Measurements from ENCODE around the gene CARD10. TPM values are rescaled to one million over a fixed set of nuclear protein-coding genes. Genes with fewer than 3 reads are reported as not detected.

Gene CARD10
- total and polyA plus RNA-seq, 8 donors: 9.9 to 30.2 (median 13.9) TPM

DNA sequence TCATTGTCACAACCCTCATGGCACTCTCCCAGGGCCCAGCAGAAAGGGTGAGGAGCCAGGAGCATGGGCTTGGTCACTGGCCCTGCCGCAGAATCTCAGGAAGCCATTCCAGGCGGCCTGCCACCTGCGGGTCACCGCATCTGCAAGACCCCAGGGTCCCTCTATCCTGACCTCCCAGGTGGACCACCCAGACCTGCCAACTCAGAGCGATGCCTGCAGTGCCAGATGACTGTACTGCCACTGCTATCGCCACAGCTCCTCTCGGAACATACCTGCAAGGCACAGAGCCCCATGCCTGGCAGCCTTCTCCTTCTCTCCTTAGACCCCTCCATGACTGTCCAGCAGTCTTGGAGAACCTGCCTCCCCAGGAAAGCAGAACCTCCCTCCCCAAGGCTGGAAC lies 65.5 kb downstream of the CARD10 start:
- DNase-seq (no peak), FAIRE-seq (no peak), ATAC-seq (no peak)
- Histone ChIP-seq H3K27ac (no peak overlapping the region), H3K27me3 (no peaks in the 10 kb centered on the region), H3K9me3 (no peaks in the 10 kb centered on the region), H3K4me3 (no peak overlapping the region), H3K36me3 (no peaks in the 10 kb centered on the region), H3K4me1 (peaks cover 0 to 5% (median 0%) of the 10 kb centered on the region in 3 donors)
- TF ChIP-seq CTCF (IDR thresholded peaks at IDR 0.05): no peak
- intact Hi-C loops (cut with DNase I): loop anchor here in 1 of 3 donors (10.0 kb wide), 1 partner anchor 139 kb away; no protein-coding TSS in a partner anchor
- 84 to 94% methylated on average over 7 of the region's 7 CpGs for WGBS, 2 donors

GRCh38 chr22:37451218-37451617 lies 68.0 kb downstream of the CARD10 start:
- no peaks in the 10 kb centered on the region for H3K36me3 ChIP-seq
- intact Hi-C loops (cut with DNase I): loop anchor here in 1 of 3 donors (10.0 kb wide), 1 partner anchor 136 kb away; no protein-coding TSS in a partner anchor
- no peaks in the 10 kb centered on the region for H3K9me3 ChIP-seq
- no peak for DNase-seq
- H3K27ac ChIP-seq: no peak overlapping the region
- H3K4me3 ChIP-seq: no peak overlapping the region
- no peak for ATAC-seq
- 43 to 97% methylated on average over 1 of the region's 1 CpG for WGBS, 2 donors
- H3K4me1 ChIP-seq: peaks cover 0 to 5% (median 0%) of the 10 kb centered on the region in 3 donors
- FAIRE-seq: no peak
- H3K27me3 ChIP-seq: no peaks in the 10 kb centered on the region
- TF ChIP-seq CTCF (IDR thresholded peaks at IDR 0.05): no peak

- 57 to 63% methylated on average over 13 to 15 of the region's 15 CpGs for WGBS, 2 donors
- Histone ChIP-seq H3K27ac (no peak overlapping the region), H3K36me3 (no peaks in the 10 kb centered on the region), H3K4me3 (no peak overlapping the region), H3K9me3 (no peaks in the 10 kb centered on the region), H3K27me3 (no peaks in the 10 kb centered on the region), H3K4me1 (no peaks in the 10 kb centered on the region)
- no peak for TF ChIP-seq CTCF (IDR thresholded peaks at IDR 0.05)
- ATAC-seq: peak in 1 of 4 donors; percentile 36
- no peak for FAIRE-seq
- no peak for DNase-seq
- intact Hi-C loops (cut with DNase I): loop anchor here in 1 of 3 donors (10.0 kb wide), 1 partner anchor 135 kb away; no protein-coding TSS in a partner anchor
Observed at GRCh38 chr22:37449331-37450001, 69.7 kb downstream of the CARD10 start.

GRCh38 chr22:37448516-37449127 lies 70.6 kb downstream of the CARD10 start:
- DNase-seq: no peak
- ATAC-seq: peak in 2 of 4 donors; percentile 22 to 25
- WGBS, 2 donors: 50 to 58% methylated on average over 18 of the region's 18 CpGs
- Histone ChIP-seq H3K4me3 (no peak overlapping the region), H3K27me3 (no peaks in the 10 kb centered on the region), H3K27ac (no peak overlapping the region), H3K4me1 (no peaks in the 10 kb centered on the region), H3K36me3 (no peaks in the 10 kb centered on the region), H3K9me3 (no peaks in the 10 kb centered on the region)
- intact Hi-C loops (cut with DNase I): no loop called here
- no peak for FAIRE-seq
- TF ChIP-seq CTCF (IDR thresholded peaks at IDR 0.05): no peak

- H3K4me3 ChIP-seq: no peak overlapping the region
- peaks cover 0 to 2% (median 0%) of the 10 kb centered on the region in 4 donors for H3K27me3 ChIP-seq
- TF ChIP-seq CTCF (IDR thresholded peaks at IDR 0.05): no peak
- no peak for ATAC-seq
- intact Hi-C loops (cut with DNase I): no loop called here
- no peaks in the 10 kb centered on the region for H3K9me3 ChIP-seq
- no peaks in the 10 kb centered on the region for H3K36me3 ChIP-seq
- no peaks in the 10 kb centered on the region for H3K4me1 ChIP-seq
- FAIRE-seq: no peak
- no peak for DNase-seq
- WGBS, 2 donors: 67 to 78% methylated on average over 9 of the region's 9 CpGs
- no peak overlapping the region for H3K27ac ChIP-seq
Observed at GRCh38 chr22:37445501-37445900, 73.7 kb downstream of the CARD10 start.

All from pancreas (tissue), 10 donors.